ENCODE results near the gene SMCP.

SMCP gene

DNA sequence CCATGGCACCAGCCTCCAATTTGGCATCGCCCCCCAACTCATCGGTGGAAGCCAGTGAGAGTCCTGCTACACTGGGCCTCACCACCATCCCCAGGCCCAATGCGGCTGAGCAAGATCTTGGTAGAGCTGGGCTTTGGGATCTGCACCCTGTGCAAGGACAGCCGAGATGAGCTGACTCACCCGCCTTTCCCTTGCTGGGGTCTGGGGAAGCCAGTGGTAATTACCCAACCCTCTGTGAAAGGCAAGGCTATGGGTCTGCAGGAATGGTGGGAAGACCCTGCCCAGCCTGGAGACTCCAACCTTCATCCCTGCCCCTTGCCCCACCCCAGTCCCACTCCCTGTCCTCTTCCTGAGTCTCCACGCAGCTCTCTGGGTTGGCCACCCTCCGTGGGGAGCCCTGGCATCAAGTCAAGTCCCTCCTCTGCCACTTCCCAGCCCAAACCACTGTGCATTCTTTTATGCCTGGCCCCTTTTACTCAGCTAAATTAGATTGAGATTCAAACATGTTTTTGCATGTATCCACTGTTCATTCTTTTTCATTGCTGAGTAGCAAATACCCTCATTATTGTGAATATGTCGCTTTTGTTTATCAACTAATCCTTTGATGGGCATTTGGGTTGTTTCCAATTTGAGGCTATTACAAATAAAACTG lies 8.8 kb downstream of the SMCP start:
- FAIRE-seq, result no peak

- no peak for FAIRE-seq
Measured at GRCh38 chr1:152888126-152888525, 10.0 kb downstream of the SMCP start.

- FAIRE-seq, result no peak
Measured at GRCh38 chr1:152899027-152899426, 20.9 kb downstream of the SMCP start.

GRCh38 chr1:152899883-152900282 lies 21.8 kb downstream of the SMCP start:
- FAIRE-seq, result no peak

- FAIRE-seq, result no peak
Measured at GRCh38 chr1:152901631-152902030, 23.5 kb downstream of the SMCP start.

DNA sequence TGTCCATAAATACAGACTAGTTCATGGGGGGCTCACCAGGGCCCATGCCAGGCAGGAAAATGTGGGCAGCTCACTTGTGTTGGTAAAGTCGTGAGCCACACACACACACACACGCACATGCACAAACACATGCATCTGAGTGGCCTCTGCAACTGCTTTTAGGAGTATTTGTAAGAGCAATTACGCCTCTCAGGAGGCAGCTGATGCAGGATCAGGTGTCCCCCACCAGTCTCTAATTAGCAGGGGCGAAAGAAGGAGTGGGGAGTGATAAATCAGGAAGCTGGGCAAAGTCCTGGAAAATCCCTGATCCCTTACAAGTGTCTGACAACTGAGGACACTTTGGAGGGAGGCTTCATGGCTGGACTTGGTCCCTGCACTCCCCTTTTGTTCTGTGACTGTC lies 24.5 kb downstream of the SMCP start:
- no peak for FAIRE-seq

DNA sequence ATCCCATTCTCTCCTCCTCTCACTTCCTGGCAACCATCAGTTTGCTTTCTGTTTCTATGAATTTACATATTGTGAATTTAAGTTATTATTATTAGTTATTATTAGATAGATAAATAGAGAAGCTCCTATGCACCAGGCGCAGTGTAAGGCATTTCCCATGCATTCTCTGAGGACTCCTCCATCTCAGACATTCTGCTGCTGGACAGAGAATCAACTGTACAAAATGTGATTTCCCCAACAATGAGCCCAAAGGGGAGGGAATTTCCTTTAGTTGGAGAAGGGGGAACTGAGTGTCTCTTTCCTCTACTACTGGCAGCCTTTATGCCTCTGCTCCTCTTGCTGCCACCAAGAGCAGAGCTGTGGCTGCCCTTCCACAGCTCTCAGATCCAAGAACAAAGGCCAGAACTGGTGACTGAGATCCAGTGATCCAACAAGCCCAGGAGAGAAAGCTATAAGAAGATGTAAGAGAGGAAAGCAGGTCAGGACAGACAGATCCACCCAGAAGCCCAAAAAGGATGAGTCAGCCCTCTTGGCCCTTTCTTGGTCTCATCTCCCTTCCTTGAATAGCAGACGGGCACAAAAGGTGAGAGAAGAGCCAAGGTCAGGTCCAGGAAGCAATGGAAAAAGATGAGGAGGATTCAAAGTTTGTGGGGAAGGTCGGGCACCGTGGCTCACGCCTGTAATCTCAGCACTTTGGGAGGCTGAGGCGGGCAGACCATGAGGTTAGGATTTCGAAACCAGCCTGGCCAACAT lies 26.7 kb downstream of the SMCP start:
- no peak for FAIRE-seq

- FAIRE-seq, result no peak
Measured at GRCh38 chr1:152906023-152906565, 28.0 kb downstream of the SMCP start.

DNA sequence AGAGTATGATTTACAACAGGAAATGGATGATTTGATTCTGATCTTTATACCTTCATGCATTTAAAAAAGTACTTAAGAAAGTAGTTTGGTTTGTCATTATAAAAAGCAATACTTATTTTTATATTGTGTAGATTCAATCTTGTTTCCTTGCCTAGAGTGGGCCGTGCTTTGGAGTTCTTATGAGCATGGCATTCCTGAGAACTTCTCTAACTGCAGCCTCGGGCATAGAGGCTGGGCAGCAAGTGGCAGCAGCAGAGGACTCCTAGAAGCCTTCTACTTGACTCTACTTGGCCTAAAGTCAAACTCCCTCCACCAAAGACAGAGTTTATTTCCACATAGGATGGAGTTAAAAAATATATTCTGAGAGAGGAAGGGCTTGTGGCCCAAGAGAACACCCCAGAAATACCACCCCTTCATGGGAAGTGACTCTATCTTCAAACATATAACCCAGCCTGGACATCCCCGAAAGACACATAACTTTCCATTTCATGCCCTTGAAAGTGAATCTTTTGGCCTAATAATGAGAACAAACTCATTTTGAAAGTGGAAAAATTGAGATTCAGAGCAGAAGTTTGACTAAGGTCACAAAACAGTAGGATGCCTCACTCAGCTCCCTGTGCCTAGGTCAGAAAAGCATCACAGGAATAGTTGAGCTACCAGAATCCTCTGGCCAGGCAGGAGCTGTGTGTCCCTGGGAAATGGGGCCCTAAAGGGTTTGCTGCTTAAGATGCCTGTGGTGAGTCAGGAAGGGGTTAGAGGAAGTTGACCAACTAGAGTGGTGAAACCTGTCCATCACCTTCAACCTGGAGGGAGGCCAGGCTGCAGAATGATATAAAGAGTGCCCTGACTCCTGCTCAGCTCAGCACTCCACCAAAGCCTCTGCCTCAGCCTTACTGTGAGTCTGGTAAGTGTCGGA lies 29.8 kb downstream of the SMCP start, which contains the start of gene IVL:
IVL (plus strand) TSS at position 861 of the 916 bp plus-strand sequence. CDS start 1,252 bp downstream, outside the sequence.
- no peak for FAIRE-seq

DNA sequence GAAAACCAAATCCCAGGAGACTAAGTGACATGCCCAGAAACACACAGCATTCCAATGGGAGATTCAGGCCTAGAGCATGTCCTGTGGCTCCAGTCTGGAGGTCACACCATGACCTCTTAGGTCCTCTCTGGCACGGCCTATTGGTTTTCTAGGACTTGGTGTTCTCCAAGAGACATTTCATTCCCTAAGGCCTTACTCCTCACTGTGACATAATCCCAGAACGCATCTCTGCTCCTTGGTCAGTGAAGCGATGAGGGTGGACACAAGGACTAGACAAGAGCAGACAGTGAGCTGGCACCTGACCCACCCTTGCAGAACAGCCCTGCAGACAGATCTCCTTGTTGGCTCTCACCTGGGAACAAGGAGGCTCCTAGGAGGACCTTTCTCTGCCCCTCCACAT lies 31.1 kb downstream of the SMCP start:
- no peak for FAIRE-seq

- FAIRE-seq, result no peak
Measured at GRCh38 chr1:152912471-152912870, 34.3 kb downstream of the SMCP start.

- no peak for FAIRE-seq
Measured at GRCh38 chr1:152912900-152913299, 34.8 kb downstream of the SMCP start.

GRCh38 chr1:152917794-152918193 lies 39.7 kb downstream of the SMCP start:
- no peak for FAIRE-seq

- FAIRE-seq, result no peak
Measured at GRCh38 chr1:152919071-152919470, 40.9 kb downstream of the SMCP start.

DNA sequence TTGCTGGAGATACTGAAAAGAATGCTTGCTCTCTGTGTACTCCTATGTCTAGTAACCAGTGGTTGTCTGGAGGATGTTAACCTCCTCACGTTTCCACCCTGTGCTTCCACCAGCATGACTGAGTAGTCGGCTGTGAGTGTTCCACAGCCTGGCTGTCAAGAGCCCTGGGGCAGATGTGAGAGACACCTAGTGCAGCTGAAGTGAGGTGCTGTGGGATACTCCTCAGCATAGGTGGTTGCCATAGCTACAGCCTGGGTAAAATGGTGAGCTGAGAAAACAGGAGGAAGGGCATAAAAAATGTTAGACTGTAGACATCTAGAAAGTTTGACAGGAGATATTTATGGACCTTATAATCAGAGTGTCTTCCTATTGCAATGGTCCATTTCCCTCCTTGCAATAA lies 46.1 kb downstream of the SMCP start:
- no peak for FAIRE-seq

GRCh38 chr1:152926091-152926490 lies 48.0 kb downstream of the SMCP start:
- no peak for FAIRE-seq

DNA sequence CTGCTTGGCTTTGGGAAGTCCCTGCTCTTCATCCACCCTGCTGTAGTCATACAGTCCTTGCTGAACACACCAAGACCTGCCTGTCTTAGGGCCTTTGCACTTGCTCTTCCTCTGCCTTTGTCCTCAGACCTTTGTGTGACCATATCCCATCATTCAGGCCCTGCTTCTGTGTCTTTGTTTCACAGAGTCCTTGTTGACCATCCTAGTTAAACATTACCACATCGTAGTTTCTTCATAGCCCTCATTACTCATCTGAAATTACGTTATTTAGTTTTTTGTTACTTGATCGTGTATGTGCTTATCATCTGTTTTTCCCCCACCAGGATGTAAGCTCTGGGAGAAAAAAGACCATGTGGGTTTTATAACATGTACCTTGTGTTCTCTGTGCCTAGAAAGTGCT lies 50.5 kb downstream of the SMCP start:
- FAIRE-seq, result no peak

DNA sequence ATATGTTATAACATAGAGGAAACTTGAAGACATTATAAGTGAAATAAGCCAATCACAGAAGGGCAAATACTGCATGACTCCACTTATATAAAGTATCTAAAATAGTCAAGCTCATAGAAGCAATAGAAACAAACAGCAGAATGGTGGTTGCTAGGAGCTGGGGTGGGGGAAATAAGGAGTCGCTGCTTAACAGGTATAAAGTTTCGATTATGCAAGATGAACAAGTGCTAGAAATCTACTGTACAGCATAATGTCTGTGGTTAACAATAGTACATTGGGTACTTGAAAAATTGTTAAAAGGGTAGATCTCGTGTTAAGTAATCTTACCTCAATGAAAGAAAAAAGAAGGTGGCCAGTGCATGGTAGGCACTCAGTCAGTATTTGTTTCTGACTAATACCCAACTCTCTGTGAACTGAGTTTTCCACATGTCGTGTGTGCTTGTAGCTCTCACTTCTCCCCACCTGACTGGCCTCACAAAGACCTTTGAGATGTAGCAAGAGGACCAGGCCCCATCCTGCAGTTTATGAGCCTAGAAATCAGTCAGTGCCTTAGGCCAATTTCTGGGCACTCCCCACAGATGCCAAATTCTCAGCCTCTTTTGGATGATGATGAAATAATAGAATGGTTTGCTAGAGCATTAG lies 54.2 kb downstream of the SMCP start:
- FAIRE-seq, result no peak

GRCh38 chr1:152933196-152933595 lies 55.1 kb downstream of the SMCP start:
- FAIRE-seq, result no peak

Data from A204.1 (cell line).